HepG2 (cell line): ENCODE data around the gene AHSG. TPM values are rescaled to one million over a fixed set of nuclear protein-coding genes. Genes with fewer than 3 reads are reported as not detected.

ENCODE experiments used
- CCAR2 ChIP-seq: fragments of 200-400 bp; formaldehyde crosslinking; optimal IDR thresholded peaks from 2 replicates; pipeline ENCODE3; 2018; ENCODE audit warnings: low read depth, mild to moderate bottlenecking, low read length, moderate library complexity
- HDAC2 ChIP-seq: sonication (generic); formaldehyde crosslinking; IDR thresholded peaks from 2 replicates; pipeline ENCODE4 v1.4.0; 2020; ENCODE audit warnings: missing genetic modification reagents
- HNF1A ChIP-seq, 2 experiments: sonication (generic) in 1 of 2; formaldehyde crosslinking in 1 of 2; IDR thresholded peaks; 2 replicates each; pipeline versions ENCODE4 v1.4.0 to v1.6.1; 2016 to 2020; ENCODE audit warnings: borderline replicate concordance in 1 of 2, low read depth in 1 of 2, mild to moderate bottlenecking in 1 of 2, missing genetic modification reagents in 1 of 2
- HNRNPH1 ChIP-seq: fragments of 200-400 bp; formaldehyde crosslinking; optimal IDR thresholded peaks from 2 replicates; pipeline ENCODE3; 2017; ENCODE audit warnings: mild to moderate bottlenecking, low read depth, low read length
- HNRNPK ChIP-seq: fragments of 200-400 bp; formaldehyde crosslinking; IDR thresholded peaks from 2 replicates; pipeline ENCODE4 v1.6.1; 2018; ENCODE audit warnings: low read length, low read depth, moderate library complexity, mild to moderate bottlenecking; ENCODE audit not compliant: poor library complexity, severe bottlenecking
- ISL2 ChIP-seq: sonication (generic); formaldehyde crosslinking; IDR thresholded peaks from 2 replicates; pipeline ENCODE4 v1.5.0; 2020; ENCODE audit warnings: missing genetic modification reagents
- KLF11 ChIP-seq: IDR thresholded peaks from 2 replicates; pipeline ENCODE4 v1.6.1; 2016; ENCODE audit warnings: missing compliant biosample characterization
- MAFF ChIP-seq: IDR thresholded peaks from 2 replicates; pipeline ENCODE4 v1.6.1; 2011; ENCODE audit warnings: low read depth, low read length, improper control_type of control experiment
- MTF1 ChIP-seq: sonication (generic); formaldehyde crosslinking; IDR thresholded peaks from 2 replicates; pipeline ENCODE4 v1.5.0; 2020; ENCODE audit warnings: missing genetic modification reagents
- NPAS2 ChIP-seq: sonication (generic); formaldehyde crosslinking; IDR thresholded peaks from 2 replicates; pipeline ENCODE4 v1.8.0; 2022; ENCODE audit warnings: mild to moderate bottlenecking, missing genetic modification reagents, borderline replicate concordance
- PRPF4 ChIP-seq: fragments of 200-400 bp; formaldehyde crosslinking; IDR thresholded peaks from 2 replicates; pipeline ENCODE4 v1.6.1; 2016; ENCODE audit warnings: low read length, low read depth; ENCODE audit not compliant: poor library complexity, severe bottlenecking
- REPIN1 ChIP-seq: sonication (generic); formaldehyde crosslinking; IDR thresholded peaks from 2 replicates; pipeline ENCODE4 v1.8.0; 2022; ENCODE audit warnings: missing genetic modification reagents, low read depth, mild to moderate bottlenecking, borderline replicate concordance
- SNAPC2 ChIP-seq: sonication (generic); formaldehyde crosslinking; IDR thresholded peaks from 2 replicates; pipeline ENCODE4 v1.8.1; 2022; ENCODE audit warnings: mild to moderate bottlenecking, missing genetic modification reagents
- TFDP1 ChIP-seq: IDR thresholded peaks from 2 replicates; pipeline ENCODE4 v1.6.1; 2016; ENCODE audit warnings: missing compliant biosample characterization, missing genetic modification reagents, borderline replicate concordance
- TOPORS ChIP-seq: sonication (generic); formaldehyde crosslinking; IDR thresholded peaks from 2 replicates; pipeline ENCODE4 v1.8.0; 2023; ENCODE audit warnings: mild to moderate bottlenecking, missing genetic modification reagents
- USF2 ChIP-seq, 2 experiments: sonication (generic) in 1 of 2; formaldehyde crosslinking in 1 of 2; IDR thresholded peaks; 2 replicates each; pipeline versions ENCODE4 v1.5.1 to v1.6.1; 2011 to 2020; ENCODE audit warnings: borderline replicate concordance in 1 of 2, low read depth in 1 of 2, low read length in 1 of 2, mild to moderate bottlenecking in 1 of 2, missing genetic modification reagents in 1 of 2, moderate library complexity in 1 of 2
- XRCC5 ChIP-seq: fragments of 200-400 bp; formaldehyde crosslinking; optimal IDR thresholded peaks from 2 replicates; pipeline ENCODE3; 2017; ENCODE audit warnings: mild to moderate bottlenecking, low read length
- ZKSCAN1 ChIP-seq: fragments of 150-350 bp; IDR thresholded peaks from 2 replicates; pipeline ENCODE4 v1.6.1; 2014; ENCODE audit warnings: low read length
- ZNF367 ChIP-seq: sonication (generic); formaldehyde crosslinking; IDR thresholded peaks from 2 replicates; pipeline ENCODE4 v1.4.0; 2020; ENCODE audit warnings: missing genetic modification reagents, borderline replicate concordance
- ZNF501 ChIP-seq: sonication (generic); formaldehyde crosslinking; IDR thresholded peaks from 2 replicates; pipeline ENCODE4 v1.5.1; 2020; ENCODE audit warnings: mild to moderate bottlenecking, moderate library complexity, missing genetic modification reagents
- ZNF720 ChIP-seq: sonication (generic); formaldehyde crosslinking; IDR thresholded peaks from 2 replicates; pipeline ENCODE4 v1.4.0; 2020; ENCODE audit warnings: missing genetic modification reagents
- ZNF790 ChIP-seq: sonication (generic); formaldehyde crosslinking; IDR thresholded peaks from 2 replicates; pipeline ENCODE4 v1.8.0; 2022; ENCODE audit warnings: missing genetic modification reagents, mild to moderate bottlenecking, borderline replicate concordance
- polyA plus RNA-seq, 8 experiments: library from polyadenylated mRNA; depleted of rRNA in 3 of 8; stranded (reverse) in 7 of 8; unstranded in 1 of 8; fragments of >200 nt; fragmentation: Illumina TruSeq in 4 of 8; extraction: Trizol in 4 of 8; gene quantifications; 2 replicates each; pipeline versions ENCODE4 v1.2.1 to v1.2.3, GENCODE V29; 2011 to 2016; ENCODE audit warnings: low read depth in 4 of 8, missing spikeins in 1 of 8, mixed read lengths in 1 of 8; ENCODE audit not compliant: insufficient read depth in 1 of 8
- total RNA-seq, 5 experiments: library from RNA; depleted of rRNA; stranded (reverse); fragments of >200 nt; fragmentation: Illumina TruSeq; extraction: Trizol; gene quantifications; 2 replicates each; pipeline ENCODE4 v1.2.3, GENCODE V29; 2016; ENCODE audit warnings: low read depth in 1 of 5

AHSG gene
- total and polyA plus RNA-seq, 2 of the 13 experiments (the other 11 are each of a cell fraction or from before 2014, with no cell fraction given) = 2,043 to 19,152 TPM

GRCh38 chr3:186567072-186567921, 45.6 kb upstream of the AHSG start, which contains the start of gene TBCCD1 (continued):
- peak; percentile 75; the same call in 1 of the 2 replicates for TF ChIP-seq TFDP1 (CRISPR knock-in tag)
- peak; percentile 90 for TF ChIP-seq SNAPC2 (CRISPR knock-in tag)
- 0 out of 2 replicates have a peak, but pooled peaks have one; percentile 3 for TF ChIP-seq ISL2 (CRISPR knock-in tag)
- TF ChIP-seq HNRNPH1 = no peak
- TF ChIP-seq XRCC5 = peak; percentile 85
- no peak for TF ChIP-seq CCAR2
- 0 out of 2 replicates have a peak, but pooled peaks have one; percentile 17 for TF ChIP-seq ZNF790 (CRISPR knock-in tag)
- no peak for TF ChIP-seq MAFF
- TF ChIP-seq PRPF4 = no peak
- TF ChIP-seq TOPORS (CRISPR knock-in tag) = peak; percentile 93
- no peak for TF ChIP-seq ZNF367 (CRISPR knock-in tag)
- TF ChIP-seq MTF1 (CRISPR knock-in tag) = no peak
- TF ChIP-seq ZKSCAN1 = no peak; the same call in 1 of the 2 replicates
- TF ChIP-seq HNRNPK = no peak
- TF ChIP-seq KLF11 (CRISPR knock-in tag) = no peak
- TF ChIP-seq ZNF501 (CRISPR knock-in tag) = peak; percentile 61
- TF ChIP-seq ZNF720 (CRISPR knock-in tag) = no peak
- TF ChIP-seq USF2 (IDR thresholded peaks at IDR 0.05; ENCODE audit: low read depth, low read length) = no peak
- no peak for TF ChIP-seq USF2 (CRISPR knock-in tag; IDR thresholded peaks at IDR 0.05; ENCODE audit: borderline replicate concordance)
- no peak for TF ChIP-seq NPAS2 (CRISPR knock-in tag)
- no peak for TF ChIP-seq HNF1A (IDR thresholded peaks at IDR 0.05; ENCODE audit: low read depth)
- TF ChIP-seq HNF1A (CRISPR knock-in tag; IDR thresholded peaks at IDR 0.05; ENCODE audit: borderline replicate concordance) = peak; percentile 74
- peak; percentile 48 for TF ChIP-seq HDAC2 (CRISPR knock-in tag)
- peak; percentile 69 for TF ChIP-seq REPIN1 (CRISPR knock-in tag)
